ENCODE results near the gene SFRP2. TPM values are rescaled to one million over a fixed set of nuclear protein-coding genes. Genes with fewer than 3 reads are reported as not detected.

The SFRP2 gene
- total RNA-seq, 1 donor from 2014 or later: 12.5 TPM

DNA sequence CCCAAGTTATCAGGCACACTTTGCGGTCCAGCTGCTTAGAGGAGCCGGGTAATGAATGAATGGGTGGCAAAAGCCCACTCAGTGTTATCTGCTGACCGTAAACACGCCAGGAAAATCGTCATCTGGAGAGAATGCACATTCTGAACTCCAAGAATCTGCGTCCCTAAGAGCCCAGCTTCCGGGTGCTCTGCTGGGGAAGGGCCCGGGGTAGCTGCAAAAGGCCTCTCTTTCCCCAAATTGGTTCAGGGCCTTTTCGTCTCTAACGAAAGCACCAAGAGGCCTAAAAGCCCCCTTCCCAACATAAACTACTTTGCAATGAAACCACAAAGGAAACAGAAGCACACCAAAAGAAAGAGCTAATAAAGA lies 1.6 kb upstream of the SFRP2 start:
- TF ChIP-seq, protein P1, sequence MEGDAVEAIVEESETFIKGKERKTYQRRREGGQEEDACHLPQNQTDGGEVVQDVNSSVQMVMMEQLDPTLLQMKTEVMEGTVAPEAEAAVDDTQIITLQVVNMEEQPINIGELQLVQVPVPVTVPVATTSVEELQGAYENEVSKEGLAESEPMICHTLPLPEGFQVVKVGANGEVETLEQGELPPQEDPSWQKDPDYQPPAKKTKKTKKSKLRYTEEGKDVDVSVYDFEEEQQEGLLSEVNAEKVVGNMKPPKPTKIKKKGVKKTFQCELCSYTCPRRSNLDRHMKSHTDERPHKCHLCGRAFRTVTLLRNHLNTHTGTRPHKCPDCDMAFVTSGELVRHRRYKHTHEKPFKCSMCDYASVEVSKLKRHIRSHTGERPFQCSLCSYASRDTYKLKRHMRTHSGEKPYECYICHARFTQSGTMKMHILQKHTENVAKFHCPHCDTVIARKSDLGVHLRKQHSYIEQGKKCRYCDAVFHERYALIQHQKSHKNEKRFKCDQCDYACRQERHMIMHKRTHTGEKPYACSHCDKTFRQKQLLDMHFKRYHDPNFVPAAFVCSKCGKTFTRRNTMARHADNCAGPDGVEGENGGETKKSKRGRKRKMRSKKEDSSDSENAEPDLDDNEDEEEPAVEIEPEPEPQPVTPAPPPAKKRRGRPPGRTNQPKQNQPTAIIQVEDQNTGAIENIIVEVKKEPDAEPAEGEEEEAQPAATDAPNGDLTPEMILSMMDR (IDR thresholded peaks at IDR 0.05): no peak
- no peaks in the 10 kb centered on the region for H3K9me3 ChIP-seq
- H3K4me1 ChIP-seq: peaks cover 30% of the 10 kb centered on the region
- H3K36me3 ChIP-seq: no peaks in the 10 kb centered on the region
- intact Hi-C loops (cut with DNase I): no loop called here
- H3K27me3 ChIP-seq: peaks cover 79% of the 10 kb centered on the region
- ATAC-seq (no peak), DNase-seq (no peak)
- H3K4me3 ChIP-seq: peak overlapping the region; percentile 14
- H3K27ac ChIP-seq: no peak overlapping the region

DNA sequence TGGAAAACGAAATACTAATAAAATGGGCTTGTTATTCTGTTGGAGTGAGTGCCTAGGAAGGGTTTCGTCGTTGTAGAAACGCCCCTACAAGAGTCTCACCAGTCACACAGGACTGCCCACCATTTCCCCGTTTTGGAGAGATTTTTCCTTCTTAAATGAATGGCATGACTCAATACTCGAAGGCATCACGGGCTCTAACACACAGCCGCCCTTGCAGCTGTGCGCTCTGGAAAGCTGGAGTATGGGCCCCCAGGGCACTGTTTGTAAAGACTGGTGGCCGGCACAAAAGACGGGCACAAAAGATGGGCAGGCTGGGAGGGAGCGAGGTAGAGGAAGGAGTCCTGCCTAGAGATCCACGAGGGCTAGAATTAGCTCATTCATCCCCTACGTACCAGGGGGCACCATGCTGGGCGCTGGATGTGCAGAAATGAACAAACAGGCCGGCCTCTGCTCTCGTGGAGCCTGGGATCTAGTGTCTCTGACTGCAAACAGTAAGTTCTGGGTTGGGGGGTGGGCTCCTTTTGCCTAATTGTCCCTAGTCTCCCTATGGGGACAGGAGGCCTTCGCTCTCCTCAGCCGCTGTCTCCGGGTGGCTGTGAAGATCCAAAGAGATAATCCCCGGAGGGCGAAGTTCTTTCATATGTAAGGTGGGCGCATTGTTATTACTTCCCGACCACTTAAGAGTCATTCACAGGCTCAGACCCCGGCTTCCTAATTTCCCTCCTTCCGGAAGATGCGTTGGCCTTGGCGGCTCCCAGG lies 1.0 kb upstream of the SFRP2 start:
- no peak for DNase-seq
- Histone ChIP-seq H3K4me3 (no peak overlapping the region), H3K36me3 (no peaks in the 10 kb centered on the region), H3K4me1 (peaks cover 30% of the 10 kb centered on the region), H3K27me3 (peaks cover 74% of the 10 kb centered on the region), H3K9me3 (no peaks in the 10 kb centered on the region), H3K27ac (no peak overlapping the region)
- TF ChIP-seq, protein P1 (IDR thresholded peaks at IDR 0.05): no peak
- intact Hi-C loops (cut with DNase I): no loop called here
- ATAC-seq: no peak

DNA sequence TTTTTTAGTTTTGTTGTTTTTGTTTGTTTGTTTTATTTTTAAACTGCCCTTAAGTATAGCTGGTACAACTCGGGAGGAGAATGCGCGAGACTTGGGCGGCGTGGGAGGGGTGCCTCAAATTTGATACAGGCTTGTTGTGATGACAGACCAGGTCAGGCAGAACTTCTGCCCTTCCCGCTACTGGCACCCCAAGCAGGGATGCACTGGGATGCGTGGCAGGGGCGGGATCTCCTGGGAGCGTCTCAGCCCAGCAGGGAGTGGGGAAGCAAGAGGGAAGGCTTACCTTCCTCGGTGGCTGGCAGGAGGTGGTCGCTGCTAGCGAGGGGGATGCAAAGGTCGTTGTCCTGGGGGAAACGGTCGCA lies 851 bp downstream of the SFRP2 start:
- H3K36me3 ChIP-seq: no peaks in the 10 kb centered on the region
- peaks cover 30% of the 10 kb centered on the region for H3K4me1 ChIP-seq
- DNase-seq: peak; percentile 57
- H3K9me3 ChIP-seq: no peaks in the 10 kb centered on the region
- no peak overlapping the region for H3K27ac ChIP-seq
- intact Hi-C loops (cut with DNase I): no loop called here
- TF ChIP-seq, protein P1 (IDR thresholded peaks at IDR 0.05): no peak
- H3K4me3 ChIP-seq: peak overlapping the region; percentile 26
- ATAC-seq: no peak
- H3K27me3 ChIP-seq: peaks cover 69% of the 10 kb centered on the region

DNA sequence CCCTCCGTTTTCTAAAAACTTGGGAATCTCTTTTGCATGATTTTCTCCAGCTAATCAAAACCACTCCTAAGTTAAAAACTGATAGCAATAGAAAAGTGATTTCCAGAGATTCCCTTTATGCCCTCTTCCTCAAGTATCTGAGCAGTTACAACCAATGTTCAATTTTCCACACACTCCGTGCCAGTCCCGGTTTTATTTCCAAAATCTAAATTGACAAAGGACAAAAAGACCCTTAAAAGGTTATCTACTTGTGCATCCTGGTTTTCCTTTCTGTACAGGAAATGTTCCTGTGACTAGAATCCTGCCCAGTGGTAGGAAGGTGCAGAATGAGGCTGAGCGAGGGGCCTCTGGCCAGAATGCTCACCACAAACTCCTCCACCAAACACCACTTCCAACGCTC lies 1.3 kb downstream of the SFRP2 start:
- Histone ChIP-seq H3K4me3 (no peak overlapping the region), H3K4me1 (peaks cover 28% of the 10 kb centered on the region), H3K27me3 (peaks cover 69% of the 10 kb centered on the region), H3K9me3 (no peaks in the 10 kb centered on the region), H3K27ac (no peak overlapping the region), H3K36me3 (no peaks in the 10 kb centered on the region)
- no peak for ATAC-seq
- intact Hi-C loops (cut with DNase I): no loop called here
- no peak for DNase-seq
- TF ChIP-seq, protein P1 (IDR thresholded peaks at IDR 0.05): no peak

DNA sequence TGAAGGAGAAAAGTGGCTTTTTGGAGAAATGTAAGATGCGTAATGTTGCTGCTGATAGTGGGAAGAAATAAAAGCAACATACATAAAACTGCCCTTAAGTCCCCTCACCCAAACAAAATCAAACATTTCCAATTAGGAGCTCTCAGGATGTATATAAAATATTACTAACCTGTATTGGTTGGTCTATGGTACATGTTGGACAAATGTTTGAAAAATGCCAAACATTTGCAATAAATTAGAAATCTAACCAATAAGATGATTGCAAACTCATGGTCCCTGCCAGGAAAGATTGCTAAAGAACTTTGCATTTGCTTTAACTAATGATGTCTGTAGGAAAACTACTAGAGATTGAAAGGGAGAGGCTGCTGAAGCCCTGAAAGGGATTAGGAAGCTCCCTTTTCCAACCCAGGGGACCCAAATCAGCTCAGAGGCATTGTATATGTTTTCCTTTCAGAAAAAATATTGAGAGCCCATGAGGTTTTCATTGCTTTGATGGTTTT lies 1.8 kb downstream of the SFRP2 start:
- TF ChIP-seq, protein P1 (IDR thresholded peaks at IDR 0.05): no peak
- ATAC-seq: no peak
- DNase-seq: no peak
- Histone ChIP-seq H3K36me3 (no peaks in the 10 kb centered on the region), H3K27ac (no peak overlapping the region), H3K4me3 (no peak overlapping the region), H3K9me3 (no peaks in the 10 kb centered on the region), H3K27me3 (peaks cover 64% of the 10 kb centered on the region), H3K4me1 (peaks cover 24% of the 10 kb centered on the region)
- intact Hi-C loops (cut with DNase I): no loop called here
